OCI-LY7 (cell line): ENCODE measurements around the gene CNTN1. TPM values are rescaled to one million over a fixed set of nuclear protein-coding genes. Genes with fewer than 3 reads are reported as not detected.

Experiments
- BruUV-seq: library from RNA; stranded (reverse); fragments of 400-500 nt; replicated peaks from 2 replicates; lab custom pipeline; 2021; lab: Mats Ljungman, UMichigan
- CTCF ChIA-PET: fragments of 300-600 bp; sonication (Branson Sonifier 250); formaldehyde crosslinking; loops from one replicate; lab custom pipeline; 2022; ENCODE audit warnings: antibody characterized with exemption; ENCODE audit not compliant: unreplicated experiment; lab: Charles Lee
- POLR2A ChIA-PET: fragments of 300-600 bp; sonication (Branson Sonifier 250); formaldehyde crosslinking; loops from one replicate; lab custom pipeline; 2022; ENCODE audit warnings: antibody characterized with exemption; lab: Charles Lee
- DNase-seq: peaks from one replicate; pipeline ENCODE4 v3.0.0-alpha.2; 2015; ENCODE audit warnings: low spot score
- H2AFZ ChIP-seq: fragments of 200-600 bp; sonication (generic), shearing (Covaris generic); 2 replicates; pipeline ENCODE4 v1.6.1; 2014; ENCODE audit warnings: mild to moderate bottlenecking, antibody characterized with exemption, low read length, moderate library complexity
- H3K27ac ChIP-seq: fragments of 200-600 bp; sonication (generic); 2 replicates; pipeline ENCODE4 v1.5.1; 2014; ENCODE audit warnings: mixed run types, low read depth, mild to moderate bottlenecking, moderate library complexity, low read length, inconsistent platforms; ENCODE audit not compliant: poor library complexity, severe bottlenecking
- H3K36me3 ChIP-seq: fragments of 200-600 bp; sonication (generic); 2 replicates; pipeline ENCODE4 v1.6.1; 2014; ENCODE audit warnings: mild to moderate bottlenecking, antibody characterized with exemption, low read length, moderate library complexity, mixed read lengths; ENCODE audit not compliant: insufficient read depth
- H3K4me1 ChIP-seq: fragments of 200-600 bp; sonication (generic); 2 replicates; pipeline ENCODE4 v1.5.1; 2014; ENCODE audit warnings: mild to moderate bottlenecking, low read length; ENCODE audit not compliant: insufficient read depth, poor library complexity, severe bottlenecking
- H3K4me2 ChIP-seq: fragments of 200-600 bp; sonication (generic); 2 replicates; pipeline ENCODE4 v1.6.1; 2014; ENCODE audit warnings: mild to moderate bottlenecking, low read length
- H3K4me3 ChIP-seq: fragments of 200-600 bp; sonication (generic); 2 replicates; pipeline ENCODE4 v1.5.1; 2014; ENCODE audit warnings: mild to moderate bottlenecking, low read depth, low read length; ENCODE audit not compliant: poor library complexity, severe bottlenecking
- H3K79me2 ChIP-seq: fragments of 200-600 bp; sonication (generic); 2 replicates; pipeline ENCODE4 v1.6.1; 2016; ENCODE audit warnings: low read depth, mild to moderate bottlenecking, low read length, moderate library complexity, mixed read lengths; ENCODE audit not compliant: insufficient read depth
- H3K9me2 ChIP-seq: fragments of 200-600 bp; sonication (generic); 2 replicates; pipeline ENCODE4 v1.6.1; 2016; ENCODE audit warnings: mild to moderate bottlenecking, low read length, mixed read lengths; ENCODE audit not compliant: insufficient read depth
- H3K9me3 ChIP-seq: fragments of 200-600 bp; sonication (generic); 2 replicates; pipeline ENCODE4 v1.6.1; 2014; ENCODE audit warnings: mild to moderate bottlenecking, mixed run types, low read length, mixed read lengths
- H4K20me1 ChIP-seq: fragments of 200-600 bp; sonication (generic); 2 replicates; pipeline ENCODE4 v1.6.1; 2014; ENCODE audit warnings: mild to moderate bottlenecking, antibody characterized with exemption, low read length, moderate library complexity, mixed read lengths; ENCODE audit not compliant: insufficient read depth
- CTCF ChIP-seq: fragments of 200-600 bp; sonication (generic); conservative IDR thresholded peaks from 2 replicates; pipeline ENCODE4 v1.5.1; 2014; ENCODE audit warnings: mild to moderate bottlenecking, antibody characterized with exemption, low read length, moderate library complexity, mixed read lengths
- EZH2phosphoT487 ChIP-seq: fragments of 200-600 bp; sonication (generic); IDR thresholded peaks from 2 replicates; pipeline ENCODE4 v1.6.1; 2018; ENCODE audit warnings: low read depth, borderline replicate concordance, mild to moderate bottlenecking, mixed run types, antibody characterized with exemption, low read length, moderate library complexity, mixed read lengths
- intact Hi-C: fragments of 100-400 bp; cut with micrococcal nuclease; formaldehyde crosslinking; loops from one replicate; pipeline ENCODE4 v1.10.0; 2022; ENCODE audit not compliant: unreplicated experiment
- total RNA-seq, 2 experiments: library from RNA; depleted of rRNA in 1 of 2; stranded (reverse); fragments of >200 nt in 1 of 2; shearing (Covaris generic) in 1 of 2; gene quantifications; 2 replicates each; pipeline ENCODE4 v1.2.3, GENCODE V29; 2014 to 2022

The CNTN1 gene
- total RNA-seq, 2 experiments from 2014 or later = not detected

- Histone ChIP-seq H3K9me2 (no peaks in the 10 kb centered on the region), H2AFZ (no peak overlapping the region), H3K9me3 (no peaks in the 10 kb centered on the region), H3K36me3 (no peaks in the 10 kb centered on the region), H3K27ac (no peak overlapping the region), H3K79me2 (no peaks in the 10 kb centered on the region), H3K4me3 (no peak overlapping the region), H3K4me2 (no peak overlapping the region), H4K20me1 (no peaks in the 10 kb centered on the region), H3K4me1 (no peaks in the 10 kb centered on the region)
- intact Hi-C loops = no loop called here
- ChIA-PET POLR2A (no interaction called here), CTCF (no interaction called here)
- no TSS peak for BruUV-seq
- TF ChIP-seq CTCF (no peak), EZH2phosphoT487 (no peak)
- DNase-seq = no peak
These were observed 293.8 kb downstream of the CNTN1 start for GRCh38 chr12:40986001-40986400.

- no TSS peak for BruUV-seq
- no peaks in the 10 kb centered on the region for H3K9me3 ChIP-seq
- intact Hi-C loops = no loop called here
- H3K4me3 ChIP-seq = no peak overlapping the region
- no peaks in the 10 kb centered on the region for H3K4me1 ChIP-seq
- no peaks in the 10 kb centered on the region for H3K79me2 ChIP-seq
- ChIA-PET POLR2A (interaction anchor here (0.6 to 1.1 kb wide), 3 partner anchors 11 to 1743 kb away, joined by 3 read pairs; no protein-coding TSS in a partner anchor), CTCF (no interaction called here)
- H4K20me1 ChIP-seq = no peaks in the 10 kb centered on the region
- no peak overlapping the region for H2AFZ ChIP-seq
- H3K27ac ChIP-seq = no peak overlapping the region
- TF ChIP-seq CTCF (no peak), EZH2phosphoT487 (no peak)
- H3K9me2 ChIP-seq = no peaks in the 10 kb centered on the region
- H3K4me2 ChIP-seq = no peak overlapping the region
- no peaks in the 10 kb centered on the region for H3K36me3 ChIP-seq
- DNase-seq = no peak
These were observed 296.1 kb downstream of the CNTN1 start for GRCh38 chr12:40988355-40988754.

- BruUV-seq = no TSS peak
- DNase-seq = no peak
- TF ChIP-seq EZH2phosphoT487 (no peak), CTCF (no peak)
- no peak overlapping the region for H3K4me3 ChIP-seq
- H3K36me3 ChIP-seq = no peaks in the 10 kb centered on the region
- no peak overlapping the region for H2AFZ ChIP-seq
- ChIA-PET CTCF (no interaction called here), POLR2A (interaction anchor here (0.6 kb wide), 1 partner anchor 1744 kb away, joined by 3 read pairs; no protein-coding TSS in a partner anchor)
- no peak overlapping the region for H3K4me2 ChIP-seq
- no peaks in the 10 kb centered on the region for H3K79me2 ChIP-seq
- intact Hi-C loops = no loop called here
- H3K4me1 ChIP-seq = no peaks in the 10 kb centered on the region
- H3K27ac ChIP-seq = no peak overlapping the region
- no peaks in the 10 kb centered on the region for H3K9me3 ChIP-seq
- no peaks in the 10 kb centered on the region for H3K9me2 ChIP-seq
- no peaks in the 10 kb centered on the region for H4K20me1 ChIP-seq
These were observed 296.6 kb downstream of the CNTN1 start for GRCh38 chr12:40988824-40989223.
